Measurements from ENCODE around the gene URB1. TPM values are rescaled to one million over a fixed set of nuclear protein-coding genes. Genes with fewer than 3 reads are reported as not detected.

Gene URB1
- total and polyA plus RNA-seq, 9 of the 15 experiments (the other 6 are each of a cell fraction or from before 2014, with no cell fraction given): 0.97 to 53.6 (median 21.5) TPM

GRCh38 chr21:32347351-32347750 lies 45.5 kb downstream of the URB1 start:
- no peak overlapping the region for H3K4me2 ChIP-seq (ENCODE audit: insufficient read depth, low read length)
- ChIA-PET CTCF (ENCODE audit: low intra/inter-chr PET ratio) (no interaction called here), POLR2A (no interaction called here)
- BruUV-seq (replicated peaks): no TSS peak
- 95% methylated on average over 12 of the region's 12 CpGs for WGBS (ENCODE audit: insufficient coverage, low coverage, missing lambda C conversion rate)
- DNase-seq (ENCODE audit: extremely low read depth in 1 of 4, low spot score in 3 of 4) (no peak), FAIRE-seq (no peak), ATAC-seq (no peak)
- no peaks in the 10 kb centered on the region for H3K4me1 ChIP-seq (replicated peaks in 1 of 2; ENCODE audit: control insufficient read depth in 2 of 2, insufficient read depth in 2 of 2, low read length in 2 of 2)
- intact Hi-C loops (cut with micrococcal nuclease): no loop called here
- no peak overlapping the region for H3K9ac ChIP-seq (ENCODE audit: insufficient read depth in 1 of 2, low read depth in 2 of 2, low read length in 2 of 2)
- no peaks in the 10 kb centered on the region; the same call in 2 of the 3 replicates for H3K79me2 ChIP-seq (ENCODE audit: control insufficient read depth, insufficient read depth, low read length)
- no peaks in the 10 kb centered on the region for H4K20me1 ChIP-seq (replicated peaks; ENCODE audit: control insufficient read depth, insufficient read depth, low read length)
- H3K9me3 ChIP-seq (replicated peaks; ENCODE audit: control insufficient read depth, insufficient read depth, low read depth, low read length): no peaks in the 10 kb centered on the region; the same call in 1 of the 2 replicates
- no peak overlapping the region for H3K27ac ChIP-seq (ENCODE audit: extremely low read depth, low read depth, low read length)
- in situ Hi-C loops (cut with MboI): no loop called here
- TF ChIP-seq THRA (IDR thresholded peaks at IDR 0.05): no peak
- TF ChIP-seq THAP7 (CRISPR knock-in tag; IDR thresholded peaks at IDR 0.05): no peak
- TF ChIP-seq ELF2 (CRISPR knock-in tag; IDR thresholded peaks at IDR 0.05): no peak
- TF ChIP-seq CC2D1A (IDR thresholded peaks at IDR 0.05): no peak
- H3K4me3 ChIP-seq: no peak overlapping the region
- no peak overlapping the region for H2AFZ ChIP-seq (ENCODE audit: low read depth, low read length)
- peaks cover 100% of the 10 kb centered on the region for H3K36me3 ChIP-seq (ENCODE audit: control insufficient read depth, insufficient read depth, low read length)
- no peaks in the 10 kb centered on the region for H3K9me1 ChIP-seq (ENCODE audit: control insufficient read depth, insufficient read depth, low read length)
- no peaks in the 10 kb centered on the region for H3K27me3 ChIP-seq (ENCODE audit: control insufficient read depth in 2 of 2, insufficient read depth in 2 of 2, low read length in 2 of 2)

- H3K9me1 ChIP-seq (ENCODE audit: control insufficient read depth, insufficient read depth, low read length): no peaks in the 10 kb centered on the region
- no peaks in the 10 kb centered on the region for H4K20me1 ChIP-seq (replicated peaks; ENCODE audit: control insufficient read depth, insufficient read depth, low read length)
- in situ Hi-C loops (cut with MboI): no loop called here
- ChIA-PET CTCF (ENCODE audit: low intra/inter-chr PET ratio) (no interaction called here), POLR2A (no interaction called here)
- H3K79me2 ChIP-seq (ENCODE audit: control insufficient read depth, insufficient read depth, low read length): no peaks in the 10 kb centered on the region; the same call in 2 of the 3 replicates
- H3K9me3 ChIP-seq (replicated peaks; ENCODE audit: control insufficient read depth, insufficient read depth, low read depth, low read length): no peaks in the 10 kb centered on the region; the same call in 1 of the 2 replicates
- peaks cover 100% of the 10 kb centered on the region for H3K36me3 ChIP-seq (ENCODE audit: control insufficient read depth, insufficient read depth, low read length)
- no peak overlapping the region for H3K4me3 ChIP-seq
- intact Hi-C loops (cut with micrococcal nuclease): no loop called here
- 99% methylated on average over 8 of the region's 14 CpGs for WGBS (ENCODE audit: insufficient coverage, low coverage, missing lambda C conversion rate)
- BruUV-seq (replicated peaks): no TSS peak
- H3K27me3 ChIP-seq (ENCODE audit: control insufficient read depth in 2 of 2, insufficient read depth in 2 of 2, low read length in 2 of 2): no peaks in the 10 kb centered on the region
- DNase-seq (ENCODE audit: extremely low read depth in 1 of 4, low spot score in 3 of 4): no peak
- no peak overlapping the region for H3K4me2 ChIP-seq (ENCODE audit: insufficient read depth, low read length)
- H3K27ac ChIP-seq (ENCODE audit: extremely low read depth, low read depth, low read length): no peak overlapping the region
- H3K9ac ChIP-seq (ENCODE audit: insufficient read depth in 1 of 2, low read depth in 2 of 2, low read length in 2 of 2): no peak overlapping the region
- FAIRE-seq: no peak
- H2AFZ ChIP-seq (ENCODE audit: low read depth, low read length): no peak overlapping the region
- no peak for ATAC-seq
- H3K4me1 ChIP-seq (replicated peaks in 1 of 2; ENCODE audit: control insufficient read depth in 2 of 2, insufficient read depth in 2 of 2, low read length in 2 of 2): no peaks in the 10 kb centered on the region
- TF ChIP-seq GTF2E2 (tag; IDR thresholded peaks at IDR 0.05): no peak
- TF ChIP-seq MAX (CRISPR knock-in tag; IDR thresholded peaks at IDR 0.05): no peak
- TF ChIP-seq ZNF175 (CRISPR knock-in tag; IDR thresholded peaks at IDR 0.05; ENCODE audit: low read depth): no peak
- TF ChIP-seq ZNF212 (CRISPR knock-in tag; IDR thresholded peaks at IDR 0.05): no peak
- no peak for TF ChIP-seq HDAC1 (IDR thresholded peaks at IDR 0.05)
- no peak for TF ChIP-seq HDAC2 (IDR thresholded peaks at IDR 0.05)
- TF ChIP-seq RBM22 (IDR thresholded peaks at IDR 0.05; ENCODE audit: low read depth, low read length, poor library complexity, severe bottlenecking): no peak
- TF ChIP-seq MCM2 (IDR thresholded peaks at IDR 0.05; ENCODE audit: low read depth): no peak
- TF ChIP-seq FOXJ2 (tag; IDR thresholded peaks at IDR 0.05): no peak
- no peak for TF ChIP-seq SAFB2 (IDR thresholded peaks at IDR 0.05; ENCODE audit: borderline replicate concordance, low read depth, low read length, severe bottlenecking)
- TF ChIP-seq XRCC5 (IDR thresholded peaks at IDR 0.05; ENCODE audit: low read depth, low read length): no peak
These were observed 45.9 kb downstream of the URB1 start for GRCh38 chr21:32346951-32347350.
